Stimulated activated CD8-positive, alpha-beta memory T cell treated with anti-CD3 and anti-CD28 coated beads, Interleukin-12 subunit alpha, Interleukin-12 subunit beta, amount 100 ng/mL, for 24 hours (primary cell): ENCODE measurements around the gene HIVEP3.

Experiments
- DNase-seq: peaks from one replicate; pipeline ENCODE4 v3.0.0-alpha.2; 2020; ENCODE audit errors: extremely low read depth

HIVEP3 gene

GRCh38 chr1:41498804-41499203, 419.9 kb downstream of the HIVEP3 start:
- DNase-seq = no peak

GRCh38 chr1:41498391-41498790, 420.3 kb downstream of the HIVEP3 start:
- DNase-seq = no peak

GRCh38 chr1:41497461-41498030, 421.2 kb downstream of the HIVEP3 start:
- DNase-seq = no peak

DNA sequence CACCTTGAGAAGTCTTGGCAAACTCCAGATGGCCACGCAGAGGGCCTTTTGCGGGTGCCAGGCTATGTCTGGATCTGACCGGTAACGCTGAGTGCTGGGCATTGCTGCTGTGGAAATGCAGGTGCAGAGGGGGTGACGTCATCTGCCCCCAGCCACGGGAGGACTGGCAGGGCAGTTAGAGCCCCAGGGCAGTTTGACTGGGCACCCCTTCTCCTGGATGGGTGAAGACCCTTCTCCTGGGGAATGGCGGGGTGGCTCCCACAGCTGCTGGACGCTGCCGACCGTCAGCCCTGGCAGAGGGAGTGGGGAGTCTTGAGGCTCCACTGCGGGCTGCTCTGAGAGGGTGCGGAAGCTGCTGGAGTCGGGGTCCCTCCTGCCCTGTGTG, 421.7 kb downstream of the HIVEP3 start:
- no peak for DNase-seq

GRCh38 chr1:41496080-41497055, 422.4 kb downstream of the HIVEP3 start:
- no peak for DNase-seq

DNA sequence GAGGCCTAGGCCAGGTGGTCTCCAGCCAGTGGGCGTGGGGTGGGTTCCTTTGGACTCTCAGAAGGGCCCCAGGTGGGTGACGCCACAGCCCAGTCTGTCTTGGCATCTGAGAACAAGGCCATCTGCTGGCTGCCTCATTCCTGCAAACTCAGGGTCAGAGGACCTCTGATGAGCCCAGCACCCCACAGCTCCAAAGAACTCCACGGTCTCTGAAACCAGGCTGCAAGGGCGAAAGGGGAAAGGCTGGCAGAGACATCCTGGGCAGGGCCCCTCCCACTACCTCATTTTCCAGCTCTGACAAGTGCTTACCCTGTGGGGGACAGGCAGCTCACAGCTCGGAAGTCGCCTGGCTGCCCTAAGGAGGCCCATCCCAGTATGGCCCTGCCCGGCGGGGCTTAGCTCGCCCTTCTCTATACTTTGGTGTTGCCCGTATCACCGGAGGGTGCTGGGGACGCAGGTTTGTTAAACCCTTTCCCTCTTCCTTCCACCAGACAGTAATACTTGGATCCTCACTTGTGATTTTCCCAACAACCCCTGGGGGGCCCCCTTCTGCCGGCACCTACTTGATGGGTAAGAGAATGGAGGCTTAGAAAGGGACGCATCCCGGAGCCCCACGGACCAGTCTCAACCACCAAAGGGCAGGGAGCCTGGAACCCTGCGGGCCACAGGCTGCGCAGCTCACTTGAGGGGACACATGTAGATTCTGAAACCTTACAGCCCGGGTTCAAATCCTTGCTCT, 423.3 kb downstream of the HIVEP3 start:
- DNase-seq = no peak

DNA sequence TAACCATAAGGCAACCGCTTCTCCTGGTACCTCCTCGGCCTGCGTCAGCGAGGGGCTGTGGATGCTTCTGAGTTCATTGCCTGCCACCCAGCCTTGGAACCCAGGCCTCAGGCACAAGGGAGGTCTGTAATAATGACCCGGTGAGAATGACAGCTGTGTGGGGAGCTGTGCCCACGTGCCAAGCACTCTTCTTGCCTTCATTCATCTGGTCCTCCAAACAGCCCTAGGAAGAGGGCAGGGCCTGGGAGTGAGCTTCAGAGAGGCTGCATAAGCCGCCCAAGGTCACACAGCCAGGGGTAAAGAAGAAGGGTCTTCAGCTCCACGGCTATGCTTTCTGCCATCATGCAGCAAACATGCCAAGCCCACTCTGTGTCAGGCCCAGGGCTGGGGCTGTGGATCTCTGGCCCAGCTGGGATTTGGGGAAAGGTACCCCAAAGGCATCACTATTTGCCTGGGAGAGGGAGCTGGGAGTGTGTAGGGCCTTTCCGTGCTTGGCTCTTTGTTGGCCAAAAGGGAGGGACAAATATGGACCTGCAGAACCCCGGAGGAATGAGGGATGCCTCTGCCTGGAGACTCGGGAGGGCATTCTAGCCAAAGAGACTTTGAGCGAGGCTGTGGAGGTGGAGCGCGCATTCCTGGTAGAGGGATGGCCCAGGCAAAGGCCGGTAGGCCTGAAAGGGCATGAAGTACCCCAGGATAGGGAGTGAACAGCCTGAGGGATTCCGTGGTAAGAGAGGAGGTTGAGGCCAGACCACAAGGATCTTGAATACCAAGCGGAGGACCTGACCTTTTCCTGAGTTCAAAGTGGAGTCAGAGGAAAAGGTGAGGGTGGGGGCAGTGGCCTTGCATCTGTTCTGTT, 424.1 kb downstream of the HIVEP3 start:
- DNase-seq = no peak

- DNase-seq = no peak
Observed at GRCh38 chr1:41493626-41494350, 424.9 kb downstream of the HIVEP3 start.

DNA sequence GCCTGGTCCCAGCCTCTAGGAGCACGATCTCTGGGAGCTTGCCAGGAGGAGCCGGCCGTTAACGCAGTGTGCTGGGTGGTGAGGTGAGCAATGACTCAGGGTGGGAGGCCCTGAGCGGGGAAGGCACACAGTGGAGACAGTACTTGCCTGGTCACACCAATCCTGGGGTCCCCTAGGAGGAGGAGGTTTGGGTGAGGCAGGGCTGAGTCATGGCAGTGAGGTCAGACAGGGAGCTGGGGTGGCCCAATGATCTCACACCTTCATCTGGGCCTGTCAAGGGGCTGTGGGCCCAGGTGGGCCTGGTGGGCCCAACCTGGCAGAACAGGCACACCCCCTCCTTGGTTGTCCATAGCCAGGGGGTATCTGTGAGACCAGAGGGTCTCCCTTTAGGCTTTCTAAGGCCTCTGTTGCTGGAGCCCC, 425.6 kb downstream of the HIVEP3 start:
- DNase-seq = no peak

DNA sequence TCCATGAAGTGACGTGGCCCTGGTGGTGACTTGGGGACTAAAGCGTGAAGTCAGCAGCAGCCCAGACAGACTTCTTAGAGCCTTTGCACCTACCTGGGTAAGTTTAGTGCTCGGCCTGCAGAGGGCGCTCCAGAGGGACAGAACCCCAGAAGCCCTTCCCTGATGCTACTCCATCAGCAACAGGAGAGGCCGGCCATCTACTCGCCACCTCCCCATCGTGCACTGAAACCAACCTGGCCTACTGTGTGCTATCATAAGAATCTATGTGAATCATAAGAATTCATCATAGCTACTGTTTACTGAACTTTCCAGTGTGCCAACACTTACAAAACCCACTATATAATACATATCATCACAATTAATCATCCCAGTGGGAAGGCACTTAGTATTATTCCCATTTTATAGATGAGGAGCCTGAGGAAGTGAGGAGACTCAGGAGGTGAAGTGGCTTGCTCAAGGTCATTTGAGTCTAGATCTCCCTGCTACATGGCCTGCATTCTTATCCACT, 426.3 kb downstream of the HIVEP3 start:
- DNase-seq = no peak

GRCh38 chr1:41490911-41491310, 427.8 kb downstream of the HIVEP3 start:
- DNase-seq = no peak

DNA sequence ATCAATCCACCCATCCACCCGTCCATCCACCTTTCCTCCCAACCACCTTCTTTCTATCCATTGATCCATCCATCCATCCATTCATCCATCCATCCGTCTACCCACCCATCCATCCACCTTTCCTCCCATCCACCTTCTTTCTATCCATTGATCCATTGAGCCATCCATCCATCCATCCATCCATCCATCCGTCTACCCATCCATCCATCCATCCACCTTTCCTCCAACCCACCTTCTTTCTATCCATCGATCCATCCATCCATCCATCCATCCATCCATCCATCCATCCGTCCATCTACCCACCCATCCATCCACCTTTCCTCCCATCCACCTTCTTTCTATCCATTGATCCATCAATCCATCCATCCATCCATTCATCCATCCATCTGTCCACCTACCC, 429.2 kb downstream of the HIVEP3 start:
- no peak for DNase-seq

DNA sequence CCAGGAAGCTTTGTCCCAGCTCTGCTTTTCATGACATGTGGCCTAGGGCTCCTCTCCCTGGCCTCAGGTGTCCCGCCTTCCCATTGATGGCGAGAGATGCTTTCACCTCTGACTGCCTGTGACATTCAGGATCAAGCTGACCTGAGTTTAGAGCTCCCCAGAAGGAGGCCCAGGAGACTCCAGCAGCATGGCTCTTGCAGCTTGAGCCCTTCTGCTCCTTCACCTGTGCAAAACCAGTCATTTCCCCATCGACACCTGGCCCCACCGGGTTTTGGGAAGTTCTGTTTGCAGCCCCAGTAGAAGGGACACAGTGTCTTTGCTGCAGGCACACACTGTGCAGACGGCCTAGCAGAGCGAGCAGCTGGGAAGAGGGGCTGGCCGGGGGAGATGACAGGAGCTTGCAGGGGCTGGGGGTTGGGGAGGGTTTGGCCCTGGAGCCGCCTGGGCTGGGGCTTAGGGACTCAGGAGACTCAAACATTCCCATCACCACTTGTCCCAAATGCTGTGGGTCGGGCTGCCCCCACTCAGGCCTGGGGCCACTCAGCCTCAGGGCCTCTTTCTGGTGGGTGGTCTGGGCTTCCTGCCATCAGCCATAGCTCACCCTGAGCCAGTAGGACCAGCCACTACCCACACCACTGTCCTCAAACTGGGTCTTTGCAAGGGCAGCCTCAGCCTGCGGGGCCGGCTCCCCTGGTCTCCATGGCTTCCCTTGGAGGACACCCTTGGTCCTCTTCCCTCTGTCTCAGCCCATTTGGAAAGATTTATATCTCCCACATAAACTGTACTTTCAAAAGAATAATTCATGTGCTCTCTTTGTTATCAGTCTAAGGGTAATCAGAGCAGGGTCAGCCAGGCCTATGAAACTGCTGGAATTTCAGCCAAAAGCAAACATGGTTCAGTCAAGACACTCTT, 430.4 kb downstream of the HIVEP3 start:
- no peak for DNase-seq

DNA sequence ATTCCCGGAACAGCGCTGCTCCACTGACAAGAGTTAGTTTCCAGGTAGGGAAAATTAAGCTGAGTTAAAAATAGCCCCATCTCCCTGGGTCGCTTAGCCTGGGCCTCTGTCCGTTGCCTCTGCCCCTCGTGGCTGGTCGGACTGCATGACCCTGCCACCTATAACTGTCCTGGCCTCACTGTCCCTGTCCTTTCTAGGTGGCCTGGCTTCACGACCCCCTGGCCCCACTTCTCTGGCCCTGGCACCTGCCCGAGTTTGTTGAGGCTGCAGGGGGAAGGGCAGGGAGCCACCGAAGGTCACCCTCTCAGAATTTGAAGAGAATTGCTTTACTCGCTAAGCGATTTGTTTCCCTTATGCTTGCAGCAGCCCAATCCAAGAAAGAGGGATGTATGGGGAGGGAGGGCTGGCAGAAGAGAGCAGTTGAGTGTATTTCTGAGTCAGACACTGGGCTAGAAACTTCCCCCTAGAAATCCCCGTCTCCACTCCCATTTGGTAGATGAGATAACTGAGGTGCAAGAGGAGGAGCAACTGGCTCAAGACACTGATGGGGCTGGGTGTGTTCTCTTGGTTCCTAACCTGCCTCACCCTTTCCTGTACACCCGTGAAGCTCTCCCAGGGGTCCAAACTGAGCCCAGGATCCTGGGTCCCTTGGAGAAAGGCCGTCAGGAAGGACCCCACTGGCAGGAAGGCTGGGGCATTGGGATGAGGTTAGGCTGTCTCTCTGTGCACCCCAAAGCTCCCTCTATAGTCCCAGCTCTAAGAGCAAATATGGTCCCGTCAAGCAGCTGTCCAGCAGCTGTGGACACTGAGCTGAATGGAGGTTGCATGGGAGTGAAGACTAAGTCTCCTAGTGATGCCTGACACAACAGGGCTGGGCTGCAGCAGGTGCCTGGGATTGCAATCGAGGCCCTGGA, 431.3 kb downstream of the HIVEP3 start:
- DNase-seq = no peak

GRCh38 chr1:41486371-41487125, 432.2 kb downstream of the HIVEP3 start:
- no peak for DNase-seq

DNA sequence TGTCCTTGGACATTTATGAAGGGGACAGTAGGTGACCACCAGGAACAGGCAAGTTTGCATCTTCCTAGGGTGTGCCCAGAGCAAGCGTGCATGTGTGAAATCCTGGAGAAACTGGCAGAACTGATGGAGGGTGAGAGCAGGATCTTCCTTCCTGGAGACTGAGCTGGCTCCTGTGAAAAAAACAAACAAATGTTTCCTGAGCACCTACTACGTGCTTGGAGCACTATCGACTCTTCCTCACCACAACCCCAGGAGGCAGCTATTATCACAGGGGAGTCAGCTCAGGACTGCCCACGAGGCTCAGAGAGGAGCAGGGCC, 432.7 kb downstream of the HIVEP3 start:
- DNase-seq = no peak

DNA sequence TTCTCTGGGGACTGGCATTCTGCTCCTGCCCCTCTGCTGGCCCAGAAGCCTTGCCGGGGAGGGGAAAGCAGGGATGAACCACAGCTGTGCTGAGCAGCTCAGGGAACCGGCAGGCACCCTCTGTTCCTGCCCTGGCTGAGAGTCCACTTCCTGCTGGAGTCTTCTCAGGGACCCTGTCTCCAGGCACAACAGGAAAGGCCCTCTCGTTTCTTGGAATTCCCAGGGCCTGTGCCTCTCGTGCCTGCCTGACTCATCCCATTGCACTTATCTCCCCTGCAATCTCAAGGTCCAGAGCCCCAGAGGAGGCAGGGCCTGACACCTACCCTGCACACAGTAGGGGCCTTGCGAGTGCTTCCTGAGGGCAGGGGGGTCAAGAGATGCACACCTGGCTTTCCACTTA, 433.1 kb downstream of the HIVEP3 start:
- DNase-seq = no peak
